H9 (cell line): ENCODE results near the gene PPP1CB. TPM values are rescaled to one million over a fixed set of nuclear protein-coding genes. Genes with fewer than 3 reads are reported as not detected.

Experiments
- DNase-seq: peaks from one replicate; pipeline ENCODE4 v3.0.0-alpha.2; 2017
- H2AFZ ChIP-seq: one replicate; pipeline ENCODE4 v1.6.1; 2013; ENCODE audit warnings: mild to moderate bottlenecking, low read length, control low read depth, moderate library complexity
- H2AK5ac ChIP-seq: 2 replicates; pipeline ENCODE4 v1.6.1; 2013; ENCODE audit warnings: low read length, control low read depth, mixed read lengths; ENCODE audit not compliant: insufficient read length
- H2BK120ac ChIP-seq: one replicate; pipeline ENCODE4 v1.6.1; 2013; ENCODE audit warnings: low read depth, mild to moderate bottlenecking, low read length, control low read depth, inconsistent platforms; ENCODE audit not compliant: poor library complexity, severe bottlenecking
- H2BK12ac ChIP-seq: 2 replicates; pipeline ENCODE4 v1.6.1; 2013; ENCODE audit warnings: low read length, control low read depth, mixed read lengths, low read depth; ENCODE audit not compliant: insufficient read length
- H2BK15ac ChIP-seq: 2 replicates; pipeline ENCODE4 v1.6.1; 2013; ENCODE audit warnings: low read depth, low read length, control low read depth
- H2BK20ac ChIP-seq: one replicate; pipeline ENCODE4 v1.6.1; 2013; ENCODE audit warnings: low read depth, mild to moderate bottlenecking, low read length, control low read depth, inconsistent platforms; ENCODE audit not compliant: poor library complexity, severe bottlenecking
- H2BK5ac ChIP-seq: 2 replicates; pipeline ENCODE4 v1.6.1; 2013; ENCODE audit warnings: low read length, control low read depth, mixed read lengths; ENCODE audit not compliant: insufficient read length
- H3K14ac ChIP-seq: 2 replicates; pipeline ENCODE4 v1.6.1; 2013; ENCODE audit warnings: low read length, control low read depth; ENCODE audit not compliant: insufficient read depth
- H3K18ac ChIP-seq: 2 replicates; pipeline ENCODE4 v1.6.1; 2013; ENCODE audit warnings: low read depth, mild to moderate bottlenecking, mixed read lengths, low read length, control low read depth; ENCODE audit not compliant: insufficient read length
- H3K23ac ChIP-seq: 2 replicates; pipeline ENCODE4 v1.6.1; 2013; ENCODE audit warnings: low read length, control low read depth, mixed read lengths, low read depth; ENCODE audit not compliant: insufficient read length
- H3K23me2 ChIP-seq: 2 replicates; pipeline ENCODE4 v1.6.1; 2013; ENCODE audit warnings: low read depth, mild to moderate bottlenecking, mixed read lengths, low read length, control low read depth; ENCODE audit not compliant: insufficient read length, poor library complexity, severe bottlenecking
- H3K27ac ChIP-seq: 2 replicates; pipeline ENCODE4 v1.5.1; 2013; ENCODE audit warnings: low read length, control low read depth, mixed read lengths, low read depth; ENCODE audit not compliant: insufficient read length
- H3K27me3 ChIP-seq: 2 replicates; pipeline ENCODE4 v1.6.1; 2013; ENCODE audit warnings: low read length, control low read depth, inconsistent platforms; ENCODE audit not compliant: insufficient read depth
- H3K4ac ChIP-seq: 2 replicates; pipeline ENCODE4 v1.6.1; 2013; ENCODE audit warnings: low read depth, mild to moderate bottlenecking, control low read depth, inconsistent platforms, low read length, moderate library complexity
- H3K4me1 ChIP-seq: 2 replicates; pipeline ENCODE4 v1.6.1; 2013; ENCODE audit warnings: low read length, control low read depth, inconsistent platforms; ENCODE audit not compliant: insufficient read depth
- H3K4me2 ChIP-seq: 2 replicates; pipeline ENCODE4 v1.6.1; 2013; ENCODE audit warnings: low read length, control low read depth, mixed read lengths; ENCODE audit not compliant: insufficient read length, insufficient read depth
- H3K56ac ChIP-seq: 2 replicates; pipeline ENCODE4 v1.6.1; 2013; ENCODE audit warnings: low read depth, mild to moderate bottlenecking, mixed read lengths, low read length, control low read depth; ENCODE audit not compliant: insufficient read length
- H3K79me1 ChIP-seq: 2 replicates; pipeline ENCODE4 v1.6.1; 2013; ENCODE audit warnings: low read depth, mild to moderate bottlenecking, moderate library complexity, low read length, control low read depth, inconsistent platforms; ENCODE audit not compliant: insufficient read depth, poor library complexity, severe bottlenecking
- H3K79me2 ChIP-seq: 2 replicates; pipeline ENCODE4 v1.6.1; 2013; ENCODE audit warnings: low read length, control low read depth, inconsistent platforms; ENCODE audit not compliant: insufficient read depth
- H3K9ac ChIP-seq: 2 replicates; pipeline ENCODE4 v1.6.1; 2013; ENCODE audit warnings: low read length, control low read depth, mixed read lengths; ENCODE audit not compliant: insufficient read length; ENCODE audit errors: extremely low read depth
- H3K9me3 ChIP-seq: one replicate; pipeline ENCODE4 v1.6.1; 2013; ENCODE audit warnings: low read depth, low read length, inconsistent platforms; ENCODE audit not compliant: control insufficient read depth
- H3T11ph ChIP-seq: one replicate; pipeline ENCODE4 v1.6.1; 2013; ENCODE audit warnings: mild to moderate bottlenecking, low read length, control low read depth, inconsistent platforms
- H4K20me1 ChIP-seq: one replicate; pipeline ENCODE4 v1.6.1; 2013; ENCODE audit not compliant: control insufficient read depth, insufficient read length, insufficient read depth
- H4K5ac ChIP-seq: 2 replicates; pipeline ENCODE4 v1.6.1; 2013; ENCODE audit warnings: low read depth, mild to moderate bottlenecking, mixed read lengths, low read length, control low read depth; ENCODE audit not compliant: insufficient read length
- H4K8ac ChIP-seq: replicated peaks from 2 replicates; pipeline ENCODE4 v1.6.1; 2013; ENCODE audit warnings: low read length, control low read depth, mixed read lengths, low read depth; ENCODE audit not compliant: insufficient read length
- H4K91ac ChIP-seq: 2 replicates; pipeline ENCODE4 v1.6.1; 2013; ENCODE audit warnings: low read depth, mild to moderate bottlenecking, moderate library complexity, mixed read lengths, low read length, control low read depth; ENCODE audit not compliant: insufficient read length
- H3K27ac Mint-ChIP-seq, 3 experiments: 2 replicates in 2 of 3; 3 replicates in 1 of 3; pipeline ENCODE4 v1.8.0; 2020 to 2021; ENCODE audit warnings: mixed read lengths in 3 of 3, mild to moderate bottlenecking in 1 of 3, moderate library complexity in 1 of 3
- H3K27me3 Mint-ChIP-seq: 2 replicates; pipeline ENCODE4 v1.8.0; 2021; ENCODE audit warnings: low read depth, mild to moderate bottlenecking, moderate library complexity, mixed read lengths
- H3K36me3 Mint-ChIP-seq, 3 experiments: 2 replicates in 2 of 3; 3 replicates in 1 of 3; pipeline ENCODE4 v1.8.0; 2020 to 2021; ENCODE audit warnings: low read depth in 3 of 3, mixed read lengths in 3 of 3; ENCODE audit not compliant: insufficient read depth in 1 of 3
- H3K4me1 Mint-ChIP-seq, 2 experiments: 2 replicates each; pipeline ENCODE4 v1.8.0; 2020; ENCODE audit warnings: mixed read lengths in 2 of 2
- H3K4me3 Mint-ChIP-seq, 2 experiments: 2 replicates in 1 of 2; 3 replicates in 1 of 2; pipeline ENCODE4 v1.8.0; 2020 to 2021; ENCODE audit warnings: mild to moderate bottlenecking in 2 of 2, mixed read lengths in 2 of 2, moderate library complexity in 1 of 2
- H3K9me3 Mint-ChIP-seq, 2 experiments: 2 replicates in 1 of 2; 3 replicates in 1 of 2; pipeline ENCODE4 v1.8.0; 2020; ENCODE audit warnings: mild to moderate bottlenecking in 2 of 2, mixed read lengths in 2 of 2, moderate library complexity in 1 of 2
- WGBS: extraction: QIAGEN DNeasy Blood & Tissue Kit; methylation state at CpG from one replicate; pipeline ENCODE4 v1.1.7; 2013; ENCODE audit warnings: missing lambda C conversion rate, low lambda C conversion rate, mixed read lengths; ENCODE audit not compliant: insufficient read length; ENCODE audit errors: extremely low coverage; 5-methylcytosine and 5-hydroxymethylcytosine counted together
- long read RNA-seq: library from polyadenylated mRNA; unstranded; transcript quantifications from one replicate; pipeline ENCODE4 v2.0.0, GENCODE V29; 2020
- total RNA-seq: library from RNA; stranded (reverse); gene quantifications from 2 replicates; pipeline ENCODE4 v1.2.1, GENCODE V29; 2021
- TF ChIP-seq, protein P1 (sequence below): fragments of 200-600 bp; sonication (generic); conservative IDR thresholded peaks from 3 replicates; pipeline ENCODE4 v1.8.0; 2021; ENCODE audit warnings: antibody characterized with exemption, mild to moderate bottlenecking

The PPP1CB gene
- total RNA-seq = 183 and 184 TPM in 2 replicates
- long read RNA-seq, full-length matches to known transcripts = 549 of 721 reads
- long read RNA-seq, partial matches to known transcripts = 62 of 721 reads
- long read RNA-seq, other reads (novel, unspliced or antisense) = 110 of 721 reads

DNA sequence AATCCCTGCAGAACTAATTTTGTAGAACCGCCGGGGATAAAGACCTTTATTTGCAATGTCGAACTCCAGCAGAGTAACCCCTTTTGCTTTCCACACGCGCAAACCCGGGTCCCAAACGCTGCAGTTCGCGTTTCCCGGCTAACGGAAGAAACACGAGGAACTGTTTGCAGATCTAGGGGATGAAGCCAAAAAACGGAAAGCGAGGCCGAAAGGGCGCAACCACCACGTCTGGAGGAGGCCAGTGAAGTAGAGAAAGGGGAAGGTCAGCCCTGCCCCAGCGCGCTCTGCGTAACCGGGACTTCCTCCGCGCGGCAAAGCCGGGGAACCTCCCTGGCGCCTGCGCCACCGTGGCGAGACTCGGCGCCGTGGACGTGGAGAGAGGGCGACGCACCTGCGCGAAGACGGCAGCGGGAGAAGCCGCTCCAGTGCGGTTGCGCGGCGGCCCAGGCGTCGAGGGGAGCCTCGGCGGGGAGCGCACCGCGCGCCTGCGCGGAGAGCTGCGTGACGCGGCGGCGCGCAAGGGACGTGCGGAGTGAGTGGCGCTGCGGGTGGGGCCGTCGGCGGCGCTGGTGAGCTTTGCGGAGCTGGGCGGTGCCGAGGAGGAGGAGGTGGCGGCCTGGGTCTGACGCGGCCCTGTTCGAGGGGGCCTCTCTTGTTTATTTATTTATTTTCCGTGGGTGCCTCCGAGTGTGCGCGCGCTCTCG is at the start of gene PPP1CB:
TSS of gene PPP1CB (plus strand) at position 579 of the 704 bp plus-strand sequence. CDS start 295 bp downstream, outside the sequence.
- H3K79me1 ChIP-seq = peaks cover 2% of the 10 kb centered on the region
- peaks cover 33% of the 10 kb centered on the region; the same call in 1 of the 2 replicates for H3K79me2 ChIP-seq
- Mint-ChIP-seq H3K9me3 (peaks cover 0 to 3% of the 10 kb centered on the region in 2 experiments; a peak in 1 of 5 replicates), H3K27me3 (no peaks in the 10 kb centered on the region; the same call in 1 of the 2 replicates), H3K4me3 (peak within 1 kb of the TSS; percentile 87 to 97), H3K36me3 (peaks cover 2 to 5% (median 3%) of the 10 kb centered on the region in 3 experiments; a peak in 2 of 7 replicates), H3K27ac (peak within 1 kb of the TSS; percentile 95 to 98 (median 96)), H3K4me1 (peaks cover 29% of the 10 kb centered on the region in 2 experiments)
- H4K20me1 ChIP-seq = no peaks in the 10 kb centered on the region
- H4K5ac ChIP-seq = peak within 1 kb of the TSS; percentile 90
- peak; percentile 88 for DNase-seq
- no peaks in the 10 kb centered on the region for H3K27me3 ChIP-seq
- no peaks in the 10 kb centered on the region for H3K9me3 ChIP-seq
- no peaks in the 10 kb centered on the region; the same call in 1 of the 2 replicates for H3K4me1 ChIP-seq
- peak within 1 kb of the TSS; percentile 100 for H3K18ac ChIP-seq
- H2BK20ac ChIP-seq = no peak within 1 kb of the TSS
- no peak within 1 kb of the TSS for H2AFZ ChIP-seq
- H2AK5ac ChIP-seq = no peak within 1 kb of the TSS
- H2BK5ac ChIP-seq = peak within 1 kb of the TSS; percentile 80
- H3K9ac ChIP-seq = peak within 1 kb of the TSS; percentile 94
- TF ChIP-seq, protein P1, sequence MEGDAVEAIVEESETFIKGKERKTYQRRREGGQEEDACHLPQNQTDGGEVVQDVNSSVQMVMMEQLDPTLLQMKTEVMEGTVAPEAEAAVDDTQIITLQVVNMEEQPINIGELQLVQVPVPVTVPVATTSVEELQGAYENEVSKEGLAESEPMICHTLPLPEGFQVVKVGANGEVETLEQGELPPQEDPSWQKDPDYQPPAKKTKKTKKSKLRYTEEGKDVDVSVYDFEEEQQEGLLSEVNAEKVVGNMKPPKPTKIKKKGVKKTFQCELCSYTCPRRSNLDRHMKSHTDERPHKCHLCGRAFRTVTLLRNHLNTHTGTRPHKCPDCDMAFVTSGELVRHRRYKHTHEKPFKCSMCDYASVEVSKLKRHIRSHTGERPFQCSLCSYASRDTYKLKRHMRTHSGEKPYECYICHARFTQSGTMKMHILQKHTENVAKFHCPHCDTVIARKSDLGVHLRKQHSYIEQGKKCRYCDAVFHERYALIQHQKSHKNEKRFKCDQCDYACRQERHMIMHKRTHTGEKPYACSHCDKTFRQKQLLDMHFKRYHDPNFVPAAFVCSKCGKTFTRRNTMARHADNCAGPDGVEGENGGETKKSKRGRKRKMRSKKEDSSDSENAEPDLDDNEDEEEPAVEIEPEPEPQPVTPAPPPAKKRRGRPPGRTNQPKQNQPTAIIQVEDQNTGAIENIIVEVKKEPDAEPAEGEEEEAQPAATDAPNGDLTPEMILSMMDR = peak; percentile 16; the same call in 1 of the 3 replicates
- H3K23ac ChIP-seq = no peak within 1 kb of the TSS
- H3T11ph ChIP-seq = no peak within 1 kb of the TSS
- H3K4me2 ChIP-seq = peak within 1 kb of the TSS; percentile 85
- peak within 1 kb of the TSS; percentile 71 for H2BK120ac ChIP-seq
- peak within 1 kb of the TSS; percentile 98 for H3K4ac ChIP-seq
- H4K8ac ChIP-seq = peak within 1 kb of the TSS; percentile 39
- H3K56ac ChIP-seq = no peak within 1 kb of the TSS
- WGBS = no CpG with 5 or more reads among the region's 81 CpGs
- no peak within 1 kb of the TSS for H2BK15ac ChIP-seq
- no peak within 1 kb of the TSS for H3K27ac ChIP-seq
- H4K91ac ChIP-seq = peak within 1 kb of the TSS; percentile 91
- peaks cover 6% of the 10 kb centered on the region for H3K23me2 ChIP-seq
- peak within 1 kb of the TSS; percentile 98 for H3K14ac ChIP-seq
- peak within 1 kb of the TSS; percentile 79 for H2BK12ac ChIP-seq
